NOMO-1 (cell line): Measurements from ENCODE around the gene IMMT.

ENCODE experiments used
- DNase-seq, 2 experiments: peaks; one replicate each; lab custom pipeline; 2025; ENCODE audit not compliant: unreplicated experiment in 2 of 2; lab: John Stamatoyannopoulos, UW

IMMT gene

GRCh38 chr2:86226636-86227520 is 31.6 kb upstream of the IMMT start:
- no peak for DNase-seq

GRCh38 chr2:86226070-86226469 is 30.8 kb upstream of the IMMT start:
- peak; percentile 25 to 76 for DNase-seq

- peak; percentile 90 to 91 for DNase-seq
Measured at GRCh38 chr2:86225581-86225980, 30.3 kb upstream of the IMMT start.

GRCh38 chr2:86224645-86225355 is 29.5 kb upstream of the IMMT start:
- no peak for DNase-seq

GRCh38 chr2:86223927-86224560 is 28.8 kb upstream of the IMMT start:
- DNase-seq: no peak

GRCh38 chr2:86223140-86223926 is 28.1 kb upstream of the IMMT start:
- no peak for DNase-seq

GRCh38 chr2:86221066-86221684 is 25.9 kb upstream of the IMMT start:
- DNase-seq: peak; percentile 25 to 52

- no peak for DNase-seq
Measured at GRCh38 chr2:86219896-86220295, 24.6 kb upstream of the IMMT start.

GRCh38 chr2:86218124-86218523 is 22.9 kb upstream of the IMMT start:
- no peak for DNase-seq

GRCh38 chr2:86216575-86217555 is 21.6 kb upstream of the IMMT start:
- peak; percentile 29 to 47 for DNase-seq

GRCh38 chr2:86214503-86214832 is 19.2 kb upstream of the IMMT start:
- no peak for DNase-seq

- no peak for DNase-seq
Measured at GRCh38 chr2:86213699-86214502, 18.6 kb upstream of the IMMT start.

- DNase-seq: no peak
Measured at GRCh38 chr2:86213056-86213455, 17.8 kb upstream of the IMMT start.

GRCh38 chr2:86211796-86212188 is 16.5 kb upstream of the IMMT start:
- no peak for DNase-seq

GRCh38 chr2:86211033-86211795 is 16.0 kb upstream of the IMMT start:
- DNase-seq: no peak

GRCh38 chr2:86204458-86204857 is 9.2 kb upstream of the IMMT start:
- no peak for DNase-seq

GRCh38 chr2:86203614-86204013 is 8.4 kb upstream of the IMMT start:
- DNase-seq: no peak

GRCh38 chr2:86202702-86203101 is 7.4 kb upstream of the IMMT start:
- DNase-seq: no peak
